Spleen (tissue), 7 donors: ENCODE results near the gene MAP3K5.

Experiments used
- POLR2AphosphoS5 ChIP-seq, 3 donors: sonication (generic); formaldehyde crosslinking; IDR thresholded peaks; one replicate each; pipeline ENCODE4 v1.5.1; 2017; ENCODE audit warnings: antibody characterized with exemption in 3 of 3
- TF ChIP-seq, protein P1 (sequence below), 11 experiments: fragments of 200-600 bp in 7 of 11; fragments of 450-650 bp in 4 of 11; sonication (generic) in 4 of 11; IDR thresholded peaks in 8 of 11; conservative IDR thresholded peaks in 3 of 11; 1 replicate in 7 of 11; 2 replicates in 4 of 11; pipeline versions ENCODE4 v1.4.0 to v1.8.0; 2016 to 2021; ENCODE audit warnings: antibody characterized with exemption in 11 of 11, inconsistent platforms in 4 of 11, mild to moderate bottlenecking in 1 of 11
- donor health status: DM: no; HTN: no; CAD: no; lungs with moderate emphysema.
- donor health status: DM: no; HTN: no; CAD: no.
- donor health status: DM: no; HTN: no; CAD: no.

GRCh38 chr6:136684466-136684865 lies 107.8 kb downstream of the MAP3K5 start:
- TF ChIP-seq, protein P1, sequence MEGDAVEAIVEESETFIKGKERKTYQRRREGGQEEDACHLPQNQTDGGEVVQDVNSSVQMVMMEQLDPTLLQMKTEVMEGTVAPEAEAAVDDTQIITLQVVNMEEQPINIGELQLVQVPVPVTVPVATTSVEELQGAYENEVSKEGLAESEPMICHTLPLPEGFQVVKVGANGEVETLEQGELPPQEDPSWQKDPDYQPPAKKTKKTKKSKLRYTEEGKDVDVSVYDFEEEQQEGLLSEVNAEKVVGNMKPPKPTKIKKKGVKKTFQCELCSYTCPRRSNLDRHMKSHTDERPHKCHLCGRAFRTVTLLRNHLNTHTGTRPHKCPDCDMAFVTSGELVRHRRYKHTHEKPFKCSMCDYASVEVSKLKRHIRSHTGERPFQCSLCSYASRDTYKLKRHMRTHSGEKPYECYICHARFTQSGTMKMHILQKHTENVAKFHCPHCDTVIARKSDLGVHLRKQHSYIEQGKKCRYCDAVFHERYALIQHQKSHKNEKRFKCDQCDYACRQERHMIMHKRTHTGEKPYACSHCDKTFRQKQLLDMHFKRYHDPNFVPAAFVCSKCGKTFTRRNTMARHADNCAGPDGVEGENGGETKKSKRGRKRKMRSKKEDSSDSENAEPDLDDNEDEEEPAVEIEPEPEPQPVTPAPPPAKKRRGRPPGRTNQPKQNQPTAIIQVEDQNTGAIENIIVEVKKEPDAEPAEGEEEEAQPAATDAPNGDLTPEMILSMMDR (IDR thresholded peaks at IDR 0.05 in 8 of 11, conservative IDR thresholded peaks at IDR 0.05 in 3 of 11) = no peak
- no peak for TF ChIP-seq POLR2AphosphoS5 (IDR thresholded peaks at IDR 0.05)
